ENCODE measurements around the gene ODAD4.

Gene ODAD4

GRCh38 chr17:41972571-41973407 is 42.4 kb downstream of the ODAD4 start:
- DNase-seq = peak in 1 of 2 donors; percentile 32

- no peak for DNase-seq
Observed at GRCh38 chr17:41973408-41973811, 43.0 kb downstream of the ODAD4 start.

DNA sequence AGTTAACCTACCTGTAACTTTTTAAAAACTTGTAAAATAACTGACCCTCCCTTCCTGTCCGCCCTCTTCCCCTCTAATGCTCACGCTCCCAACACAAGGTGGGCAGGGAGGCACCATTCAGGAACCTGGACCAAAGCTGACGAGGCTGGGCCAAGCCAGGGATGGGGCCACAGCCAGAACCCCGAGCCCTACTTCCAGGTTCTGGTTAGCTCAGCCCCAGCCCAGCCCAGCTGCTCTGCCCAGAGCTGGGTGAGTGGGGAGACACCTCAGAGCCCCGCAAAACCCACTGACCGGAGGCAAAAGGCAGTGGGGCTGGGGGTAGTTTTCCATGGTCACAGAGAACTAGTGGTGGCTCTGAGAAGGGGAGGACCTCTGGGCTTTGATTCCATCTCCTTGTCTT is 43.6 kb downstream of the ODAD4 start:
- DNase-seq = no peak

DNA sequence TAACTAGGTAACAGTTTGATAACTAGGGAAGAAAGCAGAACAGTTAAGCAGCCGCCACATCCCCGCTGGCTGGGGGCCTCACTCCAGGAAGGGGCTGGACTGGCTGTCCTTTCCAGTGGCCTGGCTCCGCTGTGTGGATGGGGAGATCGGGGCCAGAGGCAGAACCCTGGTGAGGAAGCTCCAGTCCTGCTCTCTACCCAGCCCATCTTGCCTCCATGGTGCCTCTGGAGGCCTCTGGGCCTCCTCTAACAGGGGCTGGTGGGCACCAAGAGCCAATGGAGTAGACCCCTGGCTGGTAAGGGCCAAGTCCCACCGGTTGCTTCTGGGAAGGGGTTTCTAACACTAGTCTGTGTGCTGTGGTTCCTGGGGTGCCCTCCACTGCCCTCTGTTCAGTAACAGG is 44.2 kb downstream of the ODAD4 start:
- no peak for DNase-seq

DNA sequence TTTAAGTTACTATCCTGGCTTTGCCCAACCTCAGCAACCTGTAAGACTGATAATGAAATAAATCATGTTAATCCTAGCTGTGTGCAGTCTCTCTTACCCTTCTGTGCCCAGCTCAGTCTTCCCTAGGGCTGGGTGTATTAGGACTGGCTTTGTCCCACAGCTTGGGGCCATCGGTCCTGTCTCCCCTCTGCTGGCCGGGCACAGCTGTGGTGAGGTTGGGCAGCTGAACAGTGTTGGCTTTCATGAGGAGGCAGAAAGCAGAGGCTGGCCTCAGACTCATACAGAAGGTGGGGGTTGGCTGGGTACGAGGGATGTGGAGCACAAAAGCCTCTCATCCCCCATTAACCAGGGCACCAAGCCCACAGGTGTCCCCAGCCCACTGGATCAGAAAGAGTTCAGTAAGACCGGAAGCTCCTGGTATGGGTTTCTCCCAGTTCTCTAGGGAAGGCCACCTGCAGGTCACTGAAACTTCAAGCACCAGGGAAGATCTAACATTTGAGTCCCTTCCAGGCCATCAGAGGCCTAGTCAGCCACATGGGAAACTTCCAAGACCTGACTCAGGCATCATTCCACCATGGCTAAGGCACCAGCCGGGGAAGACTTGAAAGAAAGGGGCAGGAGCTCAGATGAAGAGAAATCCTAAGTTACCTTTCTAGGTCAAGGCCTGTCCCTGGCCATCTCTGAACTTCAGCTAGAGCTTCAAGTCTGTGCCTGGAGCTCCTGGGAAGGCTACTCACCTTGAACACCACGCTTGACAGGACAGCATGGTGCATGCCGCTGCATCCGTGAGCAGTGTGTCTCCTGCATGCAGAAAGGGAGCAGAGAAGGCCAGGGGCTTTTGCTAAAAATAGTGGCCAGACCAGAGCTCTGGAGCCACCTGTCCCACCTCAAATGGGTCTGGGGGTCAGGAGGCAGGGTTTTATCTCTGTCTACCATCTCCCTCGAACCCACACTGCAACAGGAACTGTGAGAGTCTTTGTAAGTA is 45.0 kb downstream of the ODAD4 start:
- DNase-seq = no peak

GRCh38 chr17:41976142-41976768 is 45.8 kb downstream of the ODAD4 start:
- no peak for DNase-seq

- DNase-seq = no peak
Observed at GRCh38 chr17:41977991-41978390, 47.6 kb downstream of the ODAD4 start.

GRCh38 chr17:41982026-41982760 is 51.8 kb downstream of the ODAD4 start:
- DNase-seq = no peak

DNA sequence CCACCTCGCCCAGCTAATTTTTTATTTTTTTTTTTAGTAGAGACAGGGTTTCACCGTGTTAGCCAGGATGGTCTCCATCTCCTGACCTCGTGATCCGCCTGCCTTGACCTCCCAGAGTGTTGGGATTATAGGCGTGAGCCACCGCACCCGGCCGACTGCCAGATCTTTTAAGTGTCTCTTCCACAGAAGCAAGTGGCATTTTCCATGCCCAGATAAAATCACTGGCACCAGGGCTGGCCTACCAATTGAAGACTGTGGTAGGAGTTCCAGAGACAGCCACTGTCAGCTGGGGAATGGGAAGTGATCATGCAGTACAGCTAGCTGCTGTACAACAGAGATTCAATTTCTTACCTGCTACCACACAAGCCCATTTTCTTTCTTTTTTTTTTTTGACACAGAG is 54.0 kb downstream of the ODAD4 start:
- no peak for DNase-seq

- DNase-seq = no peak
Observed at GRCh38 chr17:41985919-41986318, 55.5 kb downstream of the ODAD4 start.

- DNase-seq = no peak
Observed at GRCh38 chr17:41986634-41987033, 56.2 kb downstream of the ODAD4 start.

- DNase-seq = no peak
Observed at GRCh38 chr17:41987642-41988041, 57.2 kb downstream of the ODAD4 start.

- no peak for DNase-seq
Observed at GRCh38 chr17:41988418-41988817, 58.0 kb downstream of the ODAD4 start.

DNA sequence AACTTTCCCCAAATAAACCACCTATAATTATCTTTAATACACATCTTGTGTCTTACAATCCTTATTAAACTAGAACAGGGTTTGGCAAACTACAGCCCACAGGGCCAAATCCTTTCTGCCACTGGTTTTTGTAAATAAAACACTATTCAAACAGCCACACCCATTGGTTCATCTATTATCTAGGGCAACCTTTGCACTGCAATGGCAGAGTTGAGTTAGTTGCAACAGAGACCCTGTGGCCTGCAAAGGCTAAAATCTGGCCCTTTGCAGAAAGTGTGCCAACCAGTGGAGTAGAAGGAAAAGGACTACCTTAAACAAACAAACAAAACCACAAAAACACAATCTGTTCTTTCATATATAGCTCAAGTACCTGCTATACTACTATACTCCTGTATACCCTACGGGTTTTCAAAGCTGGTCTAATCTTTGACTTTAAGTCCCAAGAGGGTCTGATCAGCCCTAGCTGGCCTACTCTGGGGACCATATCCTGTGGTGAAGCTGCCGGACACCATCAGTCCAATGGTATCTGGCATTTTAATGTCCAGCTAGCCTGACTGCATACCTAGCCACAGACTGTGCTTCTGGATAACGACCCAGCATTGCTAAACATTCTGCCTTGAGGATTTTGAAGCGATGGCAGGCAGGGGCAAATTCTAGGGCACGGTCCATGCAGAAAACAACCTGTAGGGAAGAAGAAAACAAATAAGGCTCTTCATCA is 59.4 kb downstream of the ODAD4 start:
- DNase-seq = no peak

GRCh38 chr17:41992576-41992975 is 62.2 kb downstream of the ODAD4 start:
- no peak for DNase-seq

- DNase-seq = no peak
Observed at GRCh38 chr17:41996855-41997164, 66.4 kb downstream of the ODAD4 start.

DNA sequence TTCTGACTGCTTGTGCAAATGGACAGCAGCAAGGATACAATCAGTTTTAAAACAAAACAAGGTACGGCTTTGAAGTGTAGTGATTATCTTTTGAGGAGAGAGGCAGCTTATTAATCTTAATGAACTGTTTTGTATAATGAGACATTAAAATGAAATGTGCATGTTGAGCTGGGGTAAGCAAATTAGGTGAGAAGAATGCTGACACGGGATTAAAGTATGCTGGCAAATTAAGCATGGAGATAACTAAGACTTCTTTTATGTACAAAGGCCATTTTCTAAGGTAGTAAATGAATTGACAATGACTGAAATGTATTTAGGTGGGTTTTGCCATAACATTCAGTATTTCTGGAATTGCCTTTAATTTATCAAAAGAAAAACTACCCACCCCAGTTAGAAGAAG is 68.1 kb downstream of the ODAD4 start:
- no peak for DNase-seq

GRCh38 chr17:42000413-42001133 is 70.2 kb downstream of the ODAD4 start:
- DNase-seq = no peak

GRCh38 chr17:42001729-42002128 is 71.3 kb downstream of the ODAD4 start:
- DNase-seq = no peak

GRCh38 chr17:42002175-42002791 is 71.9 kb downstream of the ODAD4 start:
- DNase-seq = no peak

GRCh38 chr17:42002792-42003301 is 72.4 kb downstream of the ODAD4 start:
- DNase-seq = no peak

All from CD4-positive, alpha-beta T cell treated with Interleukin-1 beta for 1 hour (primary cell).